HL-60 (cell line): ENCODE results near the gene TMEM239.

Experiments used
- DNase-seq, 2 experiments: peaks; one replicate each; pipeline ENCODE4 v3.0.0-alpha.2; 2010 to 2020; ENCODE audit warnings: low read depth in 1 of 2, low spot score in 1 of 2
- H3K27ac ChIP-seq: fragments of 250-450 bp; sonication (Bioruptor Pico); replicated peaks from 2 replicates; pipeline ENCODE4 v1.5.1; 2020; ENCODE audit warnings: mild to moderate bottlenecking, moderate library complexity
- H3K27me3 ChIP-seq: fragments of 250-450 bp; sonication (Bioruptor Pico); 2 replicates; pipeline ENCODE4 v1.5.1; 2021; ENCODE audit warnings: mild to moderate bottlenecking, moderate library complexity; ENCODE audit not compliant: insufficient read depth, poor library complexity, severe bottlenecking
- H3K4me3 ChIP-seq: replicated peaks from 2 replicates; pipeline ENCODE4 v1.5.1; 2011; ENCODE audit warnings: mild to moderate bottlenecking, control low read depth, low read length; ENCODE audit not compliant: insufficient read depth
- CTCF ChIP-seq: IDR thresholded peaks from one replicate; pipeline ENCODE4 v1.5.1; 2011; ENCODE audit warnings: low read length, control low read depth, inconsistent platforms; ENCODE audit not compliant: insufficient read depth
- GABPA ChIP-seq: IDR thresholded peaks from 2 replicates; pipeline ENCODE4 v1.6.1; 2012; ENCODE audit warnings: low read depth
- POLR2AphosphoS5 ChIP-seq: IDR thresholded peaks from 2 replicates; pipeline ENCODE4 v1.6.1; 2012; ENCODE audit warnings: low read depth
- SPI1 ChIP-seq: IDR thresholded peaks from 2 replicates; pipeline ENCODE4 v1.6.1; 2012; ENCODE audit warnings: low read depth, mild to moderate bottlenecking, borderline replicate concordance
- TF ChIP-seq, protein P1 (sequence below): IDR thresholded peaks from 2 replicates; pipeline ENCODE4 v1.6.1; 2012; ENCODE audit warnings: low read depth; ENCODE audit not compliant: insufficient replicate concordance

Gene TMEM239

GRCh38 chr20:2838170-2838797 is 22.1 kb downstream of the TMEM239 start:
- no peak overlapping the region for H3K4me3 ChIP-seq
- no peak overlapping the region for H3K27ac ChIP-seq
- TF ChIP-seq, protein P1, sequence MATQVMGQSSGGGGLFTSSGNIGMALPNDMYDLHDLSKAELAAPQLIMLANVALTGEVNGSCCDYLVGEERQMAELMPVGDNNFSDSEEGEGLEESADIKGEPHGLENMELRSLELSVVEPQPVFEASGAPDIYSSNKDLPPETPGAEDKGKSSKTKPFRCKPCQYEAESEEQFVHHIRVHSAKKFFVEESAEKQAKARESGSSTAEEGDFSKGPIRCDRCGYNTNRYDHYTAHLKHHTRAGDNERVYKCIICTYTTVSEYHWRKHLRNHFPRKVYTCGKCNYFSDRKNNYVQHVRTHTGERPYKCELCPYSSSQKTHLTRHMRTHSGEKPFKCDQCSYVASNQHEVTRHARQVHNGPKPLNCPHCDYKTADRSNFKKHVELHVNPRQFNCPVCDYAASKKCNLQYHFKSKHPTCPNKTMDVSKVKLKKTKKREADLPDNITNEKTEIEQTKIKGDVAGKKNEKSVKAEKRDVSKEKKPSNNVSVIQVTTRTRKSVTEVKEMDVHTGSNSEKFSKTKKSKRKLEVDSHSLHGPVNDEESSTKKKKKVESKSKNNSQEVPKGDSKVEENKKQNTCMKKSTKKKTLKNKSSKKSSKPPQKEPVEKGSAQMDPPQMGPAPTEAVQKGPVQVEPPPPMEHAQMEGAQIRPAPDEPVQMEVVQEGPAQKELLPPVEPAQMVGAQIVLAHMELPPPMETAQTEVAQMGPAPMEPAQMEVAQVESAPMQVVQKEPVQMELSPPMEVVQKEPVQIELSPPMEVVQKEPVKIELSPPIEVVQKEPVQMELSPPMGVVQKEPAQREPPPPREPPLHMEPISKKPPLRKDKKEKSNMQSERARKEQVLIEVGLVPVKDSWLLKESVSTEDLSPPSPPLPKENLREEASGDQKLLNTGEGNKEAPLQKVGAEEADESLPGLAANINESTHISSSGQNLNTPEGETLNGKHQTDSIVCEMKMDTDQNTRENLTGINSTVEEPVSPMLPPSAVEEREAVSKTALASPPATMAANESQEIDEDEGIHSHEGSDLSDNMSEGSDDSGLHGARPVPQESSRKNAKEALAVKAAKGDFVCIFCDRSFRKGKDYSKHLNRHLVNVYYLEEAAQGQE: no peak
- TF ChIP-seq GABPA: no peak
- TF ChIP-seq SPI1: no peak
- TF ChIP-seq CTCF: no peak
- no peak for TF ChIP-seq POLR2AphosphoS5
- no peak for DNase-seq
- no peaks in the 10 kb centered on the region for H3K27me3 ChIP-seq

- H3K27ac ChIP-seq: no peak overlapping the region
- H3K4me3 ChIP-seq: no peak overlapping the region
- H3K27me3 ChIP-seq: no peaks in the 10 kb centered on the region
- TF ChIP-seq CTCF: no peak
- no peak for TF ChIP-seq POLR2AphosphoS5
- no peak for TF ChIP-seq GABPA
- no peak for TF ChIP-seq SPI1
- TF ChIP-seq, protein P1: no peak
- DNase-seq: no peak
Measured at GRCh38 chr20:2838847-2839671, 22.9 kb downstream of the TMEM239 start.

GRCh38 chr20:2839732-2840137 is 23.6 kb downstream of the TMEM239 start:
- H3K27ac ChIP-seq: no peak overlapping the region

More at GRCh38 chr20:2839732-2840137, 23.6 kb downstream of the TMEM239 start:
- TF ChIP-seq CTCF: no peak
- TF ChIP-seq POLR2AphosphoS5: no peak
- TF ChIP-seq GABPA: no peak
- TF ChIP-seq, protein P1: no peak
- TF ChIP-seq SPI1: no peak
- no peak for DNase-seq
- Histone ChIP-seq H3K27me3 (no peaks in the 10 kb centered on the region), H3K4me3 (no peak overlapping the region)
